Panc1 (cell line): ENCODE data around the gene B4GALNT2.

ENCODE experiments used
- CTCF ChIP-seq: fragments of 450-650 bp; IDR thresholded peaks from 2 replicates; pipeline ENCODE4 v1.5.1; 2017; ENCODE audit warnings: mild to moderate bottlenecking
- SIN3A ChIP-seq: IDR thresholded peaks from 2 replicates; pipeline ENCODE4 v1.6.1; 2012; ENCODE audit warnings: low read depth, mild to moderate bottlenecking, low read length, moderate library complexity, borderline replicate concordance; ENCODE audit not compliant: insufficient read depth

GRCh38 chr17:49190932-49191331 lies 58.4 kb downstream of the B4GALNT2 start:
- TF ChIP-seq CTCF (no peak), SIN3A (no peak)
